Endodermal cell (in vitro differentiated cells): ENCODE data around the gene FAM13B. TPM values are rescaled to one million over a fixed set of nuclear protein-coding genes. Genes with fewer than 3 reads are reported as not detected.
A peak's percentile ranks its signal among the peaks of the same experiment; 100 is the strongest.

Experiments used
- DNase-seq: peaks from one replicate; pipeline ENCODE4 v3.0.0-alpha.2; 2017
- H3K27ac ChIP-seq: 2 replicates; pipeline ENCODE4 v1.5.1; 2013; ENCODE audit warnings: mild to moderate bottlenecking, low read depth, low read length, moderate library complexity
- H3K27me3 ChIP-seq: 2 replicates; pipeline ENCODE4 v1.6.1; 2013; ENCODE audit warnings: mild to moderate bottlenecking, low read length, moderate library complexity; ENCODE audit not compliant: insufficient read depth, control insufficient read depth, poor library complexity, severe bottlenecking
- H3K36me3 ChIP-seq: 2 replicates; pipeline ENCODE4 v1.7.0; 2013; ENCODE audit warnings: mild to moderate bottlenecking, low read length, moderate library complexity; ENCODE audit not compliant: control insufficient read depth, insufficient read depth
- H3K4me1 ChIP-seq: one replicate; pipeline ENCODE4 v1.7.0; 2013; ENCODE audit warnings: low read length; ENCODE audit not compliant: control insufficient read depth, insufficient read depth
- H3K4me3 ChIP-seq: 2 replicates; pipeline ENCODE4 v1.5.1; 2013; ENCODE audit warnings: mild to moderate bottlenecking, low read length, moderate library complexity
- H3K9ac ChIP-seq: 2 replicates; pipeline ENCODE4 v1.6.1; 2013; ENCODE audit warnings: mild to moderate bottlenecking, low read length, moderate library complexity; ENCODE audit not compliant: poor library complexity, severe bottlenecking; ENCODE audit errors: extremely low read depth
- H3K9me3 ChIP-seq: 2 replicates; pipeline ENCODE4 v1.6.1; 2013; ENCODE audit warnings: mild to moderate bottlenecking, low read length, moderate library complexity; ENCODE audit not compliant: control insufficient read depth
- H3K27ac Mint-ChIP-seq: 2 replicates; pipeline ENCODE4 v1.8.0; 2020; ENCODE audit warnings: mixed read lengths
- H3K27me3 Mint-ChIP-seq: 2 replicates; pipeline ENCODE4 v1.8.0; 2021; ENCODE audit warnings: mild to moderate bottlenecking, mixed read lengths; ENCODE audit not compliant: insufficient read depth
- H3K36me3 Mint-ChIP-seq: 2 replicates; pipeline ENCODE4 v1.8.0; 2020; ENCODE audit warnings: low read depth, mixed read lengths
- H3K4me1 Mint-ChIP-seq: 2 replicates; pipeline ENCODE4 v1.8.0; 2020; ENCODE audit warnings: mixed read lengths
- H3K4me3 Mint-ChIP-seq: 2 replicates; pipeline ENCODE4 v1.8.0; 2020; ENCODE audit warnings: mild to moderate bottlenecking, moderate library complexity, mixed read lengths
- H3K9me3 Mint-ChIP-seq: 2 replicates; pipeline ENCODE4 v1.8.0; 2020; ENCODE audit warnings: mild to moderate bottlenecking, mixed read lengths
- WGBS, 2 experiments: methylation state at CpG; one replicate each; pipeline versions ENCODE4 v1.1.5 to v1.1.7; 2013; ENCODE audit warnings: missing lambda C conversion rate in 2 of 2, mixed read lengths in 1 of 2; ENCODE audit not compliant: insufficient coverage in 1 of 2, insufficient read length in 1 of 2; 5-methylcytosine and 5-hydroxymethylcytosine counted together
- total RNA-seq, 2 donors: library from RNA; stranded (reverse); fragmentation: NEBNext Ultra II Directional in 1 of 2; extraction: Animal tissue kit (Norgen Biotek cat#: 25700) in 1 of 2; gene quantifications; 2 replicates in 1 of 2; 3 replicates in 1 of 2; pipeline ENCODE4 v1.2.1, GENCODE V29; 2021
- TF ChIP-seq, protein P1 (sequence below): fragments of 200-600 bp; sonication (generic); conservative IDR thresholded peaks from 2 replicates; pipeline ENCODE4 v1.5.0; 2021; ENCODE audit warnings: antibody characterized with exemption, mild to moderate bottlenecking

Gene FAM13B
- total RNA-seq, 2 donors from 2014 or later, result 22.9 to 28.7 TPM

DNA sequence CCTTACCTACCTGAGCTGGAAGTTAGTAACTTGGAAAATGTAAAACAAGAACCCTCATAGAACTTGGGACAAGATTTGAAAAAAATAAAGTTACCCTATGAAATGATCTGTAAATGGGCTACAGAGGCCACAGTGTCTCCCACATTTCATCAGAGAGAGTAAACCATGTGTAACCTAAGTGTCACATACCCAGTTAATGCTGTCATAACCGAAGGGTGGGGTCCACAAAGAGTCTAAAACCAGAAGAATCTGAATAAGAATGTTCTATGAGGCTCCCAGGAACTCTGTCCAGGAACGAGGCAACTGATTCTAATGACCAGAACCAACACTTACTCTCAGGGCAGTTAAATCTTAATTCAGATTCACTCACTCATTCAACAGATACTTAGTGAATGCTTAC, 1.0 kb upstream of the FAM13B start:
- Histone ChIP-seq H3K4me3 (peak overlapping the region; percentile 100), H3K9ac (peak overlapping the region; percentile 90), H3K4me1 (peaks cover 2% of the 10 kb centered on the region), H3K27ac (no peak overlapping the region), H3K36me3 (no peaks in the 10 kb centered on the region), H3K27me3 (no peaks in the 10 kb centered on the region), H3K9me3 (no peaks in the 10 kb centered on the region)
- Mint-ChIP-seq H3K27me3 (no peaks in the 10 kb centered on the region), H3K4me3 (peak overlapping the region; percentile 99), H3K9me3 (no peaks in the 10 kb centered on the region), H3K27ac (peak overlapping the region; percentile 99), H3K36me3 (peaks cover 2% of the 10 kb centered on the region), H3K4me1 (peaks cover 18% of the 10 kb centered on the region)
- TF ChIP-seq, protein P1, sequence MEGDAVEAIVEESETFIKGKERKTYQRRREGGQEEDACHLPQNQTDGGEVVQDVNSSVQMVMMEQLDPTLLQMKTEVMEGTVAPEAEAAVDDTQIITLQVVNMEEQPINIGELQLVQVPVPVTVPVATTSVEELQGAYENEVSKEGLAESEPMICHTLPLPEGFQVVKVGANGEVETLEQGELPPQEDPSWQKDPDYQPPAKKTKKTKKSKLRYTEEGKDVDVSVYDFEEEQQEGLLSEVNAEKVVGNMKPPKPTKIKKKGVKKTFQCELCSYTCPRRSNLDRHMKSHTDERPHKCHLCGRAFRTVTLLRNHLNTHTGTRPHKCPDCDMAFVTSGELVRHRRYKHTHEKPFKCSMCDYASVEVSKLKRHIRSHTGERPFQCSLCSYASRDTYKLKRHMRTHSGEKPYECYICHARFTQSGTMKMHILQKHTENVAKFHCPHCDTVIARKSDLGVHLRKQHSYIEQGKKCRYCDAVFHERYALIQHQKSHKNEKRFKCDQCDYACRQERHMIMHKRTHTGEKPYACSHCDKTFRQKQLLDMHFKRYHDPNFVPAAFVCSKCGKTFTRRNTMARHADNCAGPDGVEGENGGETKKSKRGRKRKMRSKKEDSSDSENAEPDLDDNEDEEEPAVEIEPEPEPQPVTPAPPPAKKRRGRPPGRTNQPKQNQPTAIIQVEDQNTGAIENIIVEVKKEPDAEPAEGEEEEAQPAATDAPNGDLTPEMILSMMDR, result no peak
- 89 to 91% methylated on average over 1 to 2 of the region's 2 CpGs for WGBS, 2 experiments
- no peak for DNase-seq

DNA sequence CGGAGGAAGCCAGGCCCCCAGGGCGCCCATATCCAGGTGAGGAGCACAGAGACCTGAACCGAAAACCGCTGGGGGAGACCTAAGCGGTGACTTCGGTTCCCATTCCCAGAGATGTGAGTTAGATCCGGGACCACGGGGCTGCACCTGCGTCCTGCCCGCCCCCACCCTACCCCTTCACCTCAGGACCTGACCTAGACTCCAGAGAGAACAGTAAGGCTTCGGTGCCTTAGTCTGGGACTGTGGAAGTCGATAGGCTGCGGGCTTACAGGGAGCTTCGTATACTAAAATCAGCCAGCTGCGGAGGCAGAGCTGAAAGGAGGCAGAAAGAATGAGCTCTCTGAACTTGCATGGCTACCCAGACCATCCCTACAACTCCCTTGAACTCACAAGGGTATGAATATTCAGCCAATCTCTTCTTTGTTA, 518 bp upstream of the FAM13B start:
- H3K36me3 ChIP-seq, result peaks cover 1% of the 10 kb centered on the region
- 3 to 7% methylated on average over 9 to 15 of the region's 15 CpGs for WGBS, 2 experiments
- peak overlapping the region; percentile 99 for H3K27ac Mint-ChIP-seq
- TF ChIP-seq, protein P1, result no peak
- no peaks in the 10 kb centered on the region for H3K27me3 Mint-ChIP-seq
- no peaks in the 10 kb centered on the region for H3K9me3 Mint-ChIP-seq
- H3K36me3 Mint-ChIP-seq, result peaks cover 2% of the 10 kb centered on the region
- H3K27ac ChIP-seq, result peak overlapping the region; percentile 88
- peaks cover 2% of the 10 kb centered on the region for H3K4me1 ChIP-seq
- H3K27me3 ChIP-seq, result no peaks in the 10 kb centered on the region
- peak overlapping the region; percentile 99 for H3K4me3 Mint-ChIP-seq
- H3K9me3 ChIP-seq, result no peaks in the 10 kb centered on the region
- no peak for DNase-seq
- peak overlapping the region; percentile 90 for H3K9ac ChIP-seq
- peaks cover 18% of the 10 kb centered on the region for H3K4me1 Mint-ChIP-seq
- peak overlapping the region; percentile 100 for H3K4me3 ChIP-seq

DNA sequence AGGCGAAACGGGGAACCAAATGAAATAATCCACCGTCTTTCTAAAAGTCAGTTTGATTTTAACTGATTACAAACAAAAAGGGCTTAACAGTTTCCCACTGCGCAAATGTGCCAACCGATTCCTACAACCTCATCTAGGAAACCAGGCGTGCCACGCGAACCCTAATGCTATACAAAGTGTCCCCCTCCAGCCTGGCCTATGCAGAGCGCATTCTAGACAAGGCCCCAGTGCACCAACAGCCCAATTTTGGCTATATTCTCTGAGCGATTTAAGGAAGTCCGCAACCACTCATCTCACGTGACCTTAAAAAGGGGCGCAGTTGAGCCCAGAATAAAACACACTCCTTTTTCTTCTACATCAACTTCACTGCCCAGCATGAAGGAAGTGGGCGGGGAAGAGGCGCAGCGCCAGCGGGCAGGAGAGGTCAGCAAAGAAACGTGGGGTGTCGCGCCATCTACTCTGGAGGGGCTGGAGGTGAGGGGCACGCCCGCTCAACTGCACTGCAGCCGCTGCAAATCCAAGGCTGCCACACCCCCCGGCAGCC, 779 bp downstream of the FAM13B start:
- H3K27ac ChIP-seq, result peak overlapping the region; percentile 99
- WGBS, 2 experiments, result 4% methylated on average over 15 to 24 of the region's 24 CpGs

More for the DNA sequence above, 779 bp downstream of the FAM13B start:
- Histone ChIP-seq H3K9ac (peak overlapping the region; percentile 86), H3K4me1 (peaks cover 2% of the 10 kb centered on the region), H3K9me3 (no peaks in the 10 kb centered on the region), H3K4me3 (peak overlapping the region; percentile 100), H3K36me3 (peaks cover 13% of the 10 kb centered on the region), H3K27me3 (no peaks in the 10 kb centered on the region)
- Mint-ChIP-seq H3K4me3 (peak overlapping the region; percentile 99), H3K9me3 (no peaks in the 10 kb centered on the region), H3K36me3 (peaks cover 14% of the 10 kb centered on the region), H3K4me1 (peaks cover 18% of the 10 kb centered on the region), H3K27me3 (no peaks in the 10 kb centered on the region), H3K27ac (peak overlapping the region; percentile 99)
- DNase-seq, result no peak
- TF ChIP-seq, protein P1, result peak; percentile 4
